HG02759 (cell line): ENCODE data around the gene GLOD5.

ENCODE experiments used
- ATAC-seq: cut with Tn5 transposase; IDR thresholded peaks from one replicate; pipeline ENCODE4 v1.9.1; 2021; ENCODE audit warnings: mild to moderate bottlenecking, moderate library complexity; ENCODE audit not compliant: unreplicated experiment

Gene GLOD5

DNA sequence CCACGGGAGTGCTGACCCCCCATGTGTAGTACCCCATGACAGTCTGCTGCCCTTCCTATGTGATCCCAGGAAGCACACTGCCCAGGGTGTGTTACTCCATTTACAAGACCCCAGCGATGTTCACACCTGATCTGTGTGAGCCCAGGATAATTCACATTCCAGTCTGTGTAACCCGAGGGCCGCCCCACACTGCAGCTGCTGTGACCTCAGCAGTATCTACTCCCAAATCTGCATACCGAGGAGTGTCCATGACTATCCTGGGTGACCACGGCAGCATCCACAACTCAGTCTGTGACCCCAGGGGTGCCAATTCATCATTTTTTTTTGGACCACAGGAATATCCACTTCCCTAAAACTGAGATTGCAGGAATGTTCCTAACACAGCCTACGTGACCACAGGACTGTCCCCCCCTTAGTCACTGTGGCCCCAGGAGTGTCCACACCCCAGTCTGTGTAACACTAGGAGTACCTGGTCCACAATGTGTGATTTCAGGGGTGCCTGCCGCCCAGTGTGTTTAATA, 7.8 kb upstream of the GLOD5 start:
- no peak for ATAC-seq

- ATAC-seq, result no peak
Measured at GRCh38 chrX:48754238-48754637, 7.3 kb upstream of the GLOD5 start.

- ATAC-seq, result no peak
Measured at GRCh38 chrX:48769230-48769629, 7.7 kb downstream of the GLOD5 start.

DNA sequence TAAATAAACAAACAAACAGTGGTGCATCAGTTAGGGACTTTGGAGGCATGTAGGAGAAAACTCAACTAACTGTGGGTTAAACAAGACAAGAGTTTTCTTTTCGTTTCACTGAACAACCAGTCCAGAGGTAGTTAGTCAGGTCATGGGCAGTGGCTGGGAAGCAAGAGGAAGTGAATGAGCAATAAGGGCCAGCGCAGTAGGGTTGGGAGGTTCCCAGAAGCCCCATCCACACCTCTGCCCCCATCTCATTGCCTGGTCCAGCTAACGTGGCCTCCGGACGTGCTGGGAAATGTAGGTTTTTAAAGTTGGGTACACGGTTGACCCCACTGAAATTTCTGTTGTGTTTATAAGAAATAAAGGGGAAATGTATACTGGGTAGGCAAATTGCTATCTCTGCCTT, 8.7 kb downstream of the GLOD5 start:
- no peak for ATAC-seq

DNA sequence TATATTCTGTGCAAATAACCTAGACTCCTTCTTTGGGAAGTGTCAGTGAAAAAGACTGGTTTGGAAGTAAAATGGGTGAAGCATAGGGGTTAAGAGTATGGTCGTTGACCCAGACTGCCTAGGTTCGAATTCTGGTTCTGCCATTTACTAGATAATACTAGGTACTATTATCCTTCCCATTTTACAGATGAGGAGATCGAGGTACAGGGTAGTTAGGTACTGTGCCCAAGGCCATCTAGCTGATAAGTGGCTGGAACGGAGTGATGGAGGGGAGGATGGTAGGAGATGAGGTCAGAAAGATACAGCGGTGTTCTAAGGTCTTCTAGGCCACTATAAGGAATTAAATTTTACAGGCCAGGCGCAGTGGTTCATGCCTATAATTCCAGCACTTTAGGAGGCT, 11.1 kb downstream of the GLOD5 start:
- no peak for ATAC-seq

- ATAC-seq, result no peak
Measured at GRCh38 chrX:48776818-48777439, 15.4 kb downstream of the GLOD5 start.

GRCh38 chrX:48779399-48779798, 17.9 kb downstream of the GLOD5 start:
- no peak for ATAC-seq

GRCh38 chrX:48781705-48782104, 20.2 kb downstream of the GLOD5 start:
- ATAC-seq, result no peak

- ATAC-seq, result no peak
Measured at GRCh38 chrX:48782216-48782615, 20.7 kb downstream of the GLOD5 start.

DNA sequence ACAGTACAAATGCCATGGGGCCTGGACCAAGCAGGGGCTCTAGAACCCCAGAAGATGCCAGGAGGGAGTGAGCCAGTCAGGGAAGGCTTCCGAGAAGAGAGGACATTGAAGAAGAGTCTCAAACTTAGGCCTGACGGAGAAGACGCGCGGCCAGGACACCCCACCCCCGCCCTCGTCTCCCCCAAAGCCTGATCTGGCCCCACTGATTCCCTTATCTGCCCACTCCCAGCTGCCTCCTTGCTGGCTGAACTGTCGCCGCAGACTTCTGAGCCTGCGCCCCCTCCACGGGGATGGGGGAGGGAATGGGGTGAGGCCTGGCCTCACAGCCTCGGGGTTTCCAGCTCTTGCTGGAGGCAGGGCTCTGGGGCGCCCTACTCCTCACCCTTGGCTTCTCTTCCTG, 21.2 kb downstream of the GLOD5 start:
- no peak for ATAC-seq

DNA sequence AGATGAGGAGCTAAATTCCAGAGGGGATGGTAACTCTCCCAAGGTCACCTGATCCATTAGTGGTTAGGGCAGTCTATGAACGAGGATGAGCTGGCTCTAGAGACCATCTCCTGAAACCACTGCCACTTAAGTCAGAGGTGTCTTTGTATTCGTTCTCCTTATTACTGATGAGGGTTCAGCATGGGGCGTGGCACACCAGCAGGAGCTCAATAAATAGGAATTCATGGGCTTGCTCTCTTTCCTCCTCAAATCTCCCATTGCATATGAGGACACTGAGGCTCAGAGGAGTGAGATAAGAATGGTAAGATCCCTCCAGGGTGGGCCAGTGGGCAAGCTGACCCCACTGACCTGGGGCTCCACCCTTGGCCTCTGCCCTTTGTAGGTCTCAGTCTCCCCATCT, 23.2 kb downstream of the GLOD5 start:
- no peak for ATAC-seq

GRCh38 chrX:48785186-48785539, 23.6 kb downstream of the GLOD5 start:
- ATAC-seq, result no peak

DNA sequence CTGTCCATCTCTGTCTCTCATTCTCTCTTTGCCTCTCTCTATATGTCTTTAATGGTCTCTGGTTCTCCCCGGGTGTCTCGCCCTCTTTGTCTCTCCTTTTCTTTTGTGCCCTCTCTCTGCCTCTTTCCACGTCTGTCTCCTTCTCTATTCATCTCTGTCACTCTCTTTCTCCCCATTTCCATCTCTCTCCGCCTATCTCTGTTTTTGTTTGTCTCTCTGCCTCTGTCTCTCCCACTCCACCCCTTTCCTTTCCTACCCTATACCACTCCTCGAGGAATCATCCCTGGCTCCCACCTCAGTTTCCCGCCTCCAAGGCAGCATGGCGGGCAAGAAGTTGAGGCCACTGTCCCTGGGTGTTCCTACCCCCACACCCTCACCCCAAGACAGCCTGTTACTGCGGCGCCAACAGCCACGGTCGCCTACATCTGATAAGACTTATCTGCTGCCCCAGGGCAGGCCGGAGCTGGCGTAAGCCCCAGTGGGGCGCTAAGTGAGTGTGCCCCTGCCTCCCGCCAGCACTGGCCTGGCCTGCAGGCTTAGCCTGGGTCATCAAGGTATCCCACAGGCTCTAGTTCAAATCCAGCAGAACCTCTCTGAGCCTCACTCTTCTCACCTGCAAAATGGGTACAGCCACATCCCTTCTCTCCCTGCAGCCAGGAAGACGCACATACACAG, 24.1 kb downstream of the GLOD5 start:
- no peak for ATAC-seq

GRCh38 chrX:48786341-48786800, 24.8 kb downstream of the GLOD5 start, which contains the start of gene GATA1:
Gene GATA1, plus strand, starts transcription at chrX:48786590. Its CDS starts 4,520 bp downstream, at chrX:48791110.
- ATAC-seq, result no peak

DNA sequence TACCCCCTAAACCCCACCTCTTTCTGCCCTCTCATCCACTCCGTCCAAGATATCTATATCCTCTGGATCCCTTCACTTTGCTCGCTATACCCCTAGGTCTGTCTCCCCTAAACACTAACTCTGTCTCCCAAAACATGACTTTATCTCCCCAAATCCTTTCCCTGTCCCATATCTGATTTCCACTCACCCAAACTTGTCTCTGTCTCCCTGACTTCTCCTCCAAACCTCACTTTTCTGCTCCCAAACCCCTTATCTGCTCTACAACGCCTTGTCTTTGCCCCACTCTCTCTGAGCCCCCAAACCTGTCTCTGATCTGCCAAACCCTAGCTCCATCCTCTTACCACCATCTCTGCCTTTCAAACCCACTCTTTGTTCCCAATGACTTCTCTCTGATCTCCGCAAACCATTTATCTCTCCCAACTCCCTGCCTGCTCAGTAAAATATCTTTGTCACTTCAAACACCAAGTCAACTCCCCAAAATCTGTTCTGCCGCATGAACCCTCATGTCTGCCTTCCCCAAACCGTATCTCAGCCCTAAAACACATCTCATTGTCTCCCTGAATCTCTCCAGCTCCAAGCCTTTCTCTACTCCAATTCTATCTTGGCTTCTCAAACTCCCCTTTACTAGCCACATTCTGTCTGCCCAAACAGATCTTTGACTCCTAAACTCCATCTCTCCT, 25.4 kb downstream of the GLOD5 start:
- ATAC-seq, result no peak

GRCh38 chrX:48787505-48788443, 26.2 kb downstream of the GLOD5 start:
- no peak for ATAC-seq

DNA sequence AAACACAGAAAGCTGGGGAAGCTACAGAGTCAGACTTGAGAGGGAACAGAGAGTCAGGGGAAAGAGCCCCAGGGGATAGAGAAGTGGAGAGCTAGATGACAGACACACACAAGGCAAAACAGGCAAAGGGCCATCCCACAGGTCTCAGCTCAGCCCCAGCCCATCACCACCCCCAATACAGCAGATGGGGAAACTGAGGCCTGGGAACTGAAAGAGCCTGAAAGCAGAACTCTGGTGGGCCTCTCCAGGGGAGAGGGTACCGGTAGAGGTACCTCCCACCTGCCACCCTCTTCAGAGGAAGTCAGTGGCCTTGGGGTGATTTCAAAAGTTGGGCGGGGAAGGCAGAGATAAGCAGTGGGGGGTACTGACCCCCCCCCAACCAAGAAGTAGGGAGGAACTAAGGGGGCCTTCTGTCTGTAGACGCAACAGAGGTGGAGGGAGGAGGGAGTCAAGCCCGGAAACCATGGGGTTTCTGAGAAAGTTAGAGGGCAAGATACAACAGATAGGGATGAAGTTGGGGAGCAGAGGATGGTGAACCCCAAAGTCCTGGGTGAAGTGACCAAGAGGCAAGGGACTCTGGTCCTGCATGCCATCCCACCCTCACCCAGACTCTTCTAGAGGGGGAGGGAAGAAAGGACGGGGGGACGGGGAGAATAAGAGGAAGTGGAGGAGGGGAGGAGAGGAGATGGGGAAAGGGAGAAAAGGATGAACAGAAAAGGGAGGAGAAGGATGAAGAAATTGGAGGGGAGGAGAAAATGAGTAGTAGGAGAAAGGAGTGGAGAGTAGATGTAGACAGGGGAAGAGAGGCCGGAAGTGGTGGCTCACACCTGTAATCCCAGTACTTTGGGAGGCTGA, 28.0 kb downstream of the GLOD5 start:
- ATAC-seq, result no peak

GRCh38 chrX:48790477-48790876, 28.9 kb downstream of the GLOD5 start:
- no peak for ATAC-seq

DNA sequence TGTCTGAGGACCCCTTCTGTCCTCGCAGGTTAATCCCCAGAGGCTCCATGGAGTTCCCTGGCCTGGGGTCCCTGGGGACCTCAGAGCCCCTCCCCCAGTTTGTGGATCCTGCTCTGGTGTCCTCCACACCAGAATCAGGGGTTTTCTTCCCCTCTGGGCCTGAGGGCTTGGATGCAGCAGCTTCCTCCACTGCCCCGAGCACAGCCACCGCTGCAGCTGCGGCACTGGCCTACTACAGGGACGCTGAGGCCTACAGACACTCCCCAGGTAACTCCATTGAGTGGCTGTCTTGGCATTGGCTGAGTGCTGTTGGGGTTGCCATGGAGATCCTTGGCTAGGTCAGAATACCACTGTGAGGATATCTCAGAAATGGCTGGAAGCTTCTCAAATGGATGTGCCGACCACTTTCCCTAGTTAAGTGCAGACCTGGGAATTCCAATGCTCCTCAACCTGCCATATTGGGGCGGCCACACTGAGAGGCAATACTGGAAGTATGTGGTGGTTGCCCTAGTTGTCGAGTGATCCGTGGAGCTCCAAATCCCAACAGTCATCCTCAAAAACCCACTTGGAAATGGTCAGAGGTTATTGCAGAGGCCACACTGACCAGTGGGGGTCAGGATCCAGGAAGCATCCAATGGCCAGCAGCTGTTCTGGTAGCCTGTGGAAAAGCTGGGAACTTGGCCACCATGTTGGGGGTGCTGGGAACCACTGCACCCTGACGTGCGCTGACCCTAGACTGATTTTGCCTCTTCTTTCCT, 29.7 kb downstream of the GLOD5 start:
- ATAC-seq, result no peak
